ENCODE results near the gene DHRSX. TPM values are rescaled to one million over a fixed set of nuclear protein-coding genes. Genes with fewer than 3 reads are reported as not detected.

Gene DHRSX
- total and polyA plus RNA-seq, 2 donors (not counting 1 experiment from before 2014, with no cell fraction given) = 23.7 to 25.6 TPM

DNA sequence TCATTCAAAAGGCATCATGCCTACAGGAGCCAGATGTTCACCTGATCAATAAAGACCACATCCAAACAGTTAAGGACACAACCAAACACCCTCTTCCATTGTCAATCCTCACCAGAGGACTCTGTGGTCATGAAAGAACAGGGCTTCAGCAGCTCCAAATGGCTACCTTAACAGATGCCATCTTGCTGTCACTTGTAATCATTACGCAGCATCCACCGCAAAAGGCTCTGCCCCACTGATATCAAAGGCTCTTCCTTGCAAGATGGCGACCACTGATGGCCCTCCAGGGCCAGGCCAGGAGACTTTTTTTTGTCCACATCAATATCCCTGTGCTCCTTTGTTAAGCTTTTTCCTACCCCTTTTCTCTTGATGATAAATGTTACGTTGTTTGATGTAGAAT lies 157.4 kb downstream of the DHRSX start:
- H3K9ac ChIP-seq (ENCODE audit: insufficient read depth, low read length) = no peak overlapping the region
- no peaks in the 10 kb centered on the region for H3K4me1 ChIP-seq (ENCODE audit: control insufficient read depth, extremely low read depth, insufficient read depth, low read length)
- H3K27me3 ChIP-seq (ENCODE audit: control insufficient read depth, insufficient read depth, low read length) = no peaks in the 10 kb centered on the region
- no peak overlapping the region for H2AFZ ChIP-seq (ENCODE audit: low read length)
- no peak for TF ChIP-seq EZH2 (IDR thresholded peaks at IDR 0.05; ENCODE audit: low read length, missing control alignments)
- TF ChIP-seq, protein P1, sequence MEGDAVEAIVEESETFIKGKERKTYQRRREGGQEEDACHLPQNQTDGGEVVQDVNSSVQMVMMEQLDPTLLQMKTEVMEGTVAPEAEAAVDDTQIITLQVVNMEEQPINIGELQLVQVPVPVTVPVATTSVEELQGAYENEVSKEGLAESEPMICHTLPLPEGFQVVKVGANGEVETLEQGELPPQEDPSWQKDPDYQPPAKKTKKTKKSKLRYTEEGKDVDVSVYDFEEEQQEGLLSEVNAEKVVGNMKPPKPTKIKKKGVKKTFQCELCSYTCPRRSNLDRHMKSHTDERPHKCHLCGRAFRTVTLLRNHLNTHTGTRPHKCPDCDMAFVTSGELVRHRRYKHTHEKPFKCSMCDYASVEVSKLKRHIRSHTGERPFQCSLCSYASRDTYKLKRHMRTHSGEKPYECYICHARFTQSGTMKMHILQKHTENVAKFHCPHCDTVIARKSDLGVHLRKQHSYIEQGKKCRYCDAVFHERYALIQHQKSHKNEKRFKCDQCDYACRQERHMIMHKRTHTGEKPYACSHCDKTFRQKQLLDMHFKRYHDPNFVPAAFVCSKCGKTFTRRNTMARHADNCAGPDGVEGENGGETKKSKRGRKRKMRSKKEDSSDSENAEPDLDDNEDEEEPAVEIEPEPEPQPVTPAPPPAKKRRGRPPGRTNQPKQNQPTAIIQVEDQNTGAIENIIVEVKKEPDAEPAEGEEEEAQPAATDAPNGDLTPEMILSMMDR (conservative IDR thresholded peaks at IDR 0.05 in 1 of 2, IDR thresholded peaks at IDR 0.05 in 1 of 2; ENCODE audit: low read depth in 1 of 2, low read length in 2 of 2) = no peak
- H4K20me1 ChIP-seq (ENCODE audit: control insufficient read depth, extremely low read depth, insufficient read depth, low read length) = no peaks in the 10 kb centered on the region
- H3K36me3 ChIP-seq (ENCODE audit: control insufficient read depth, insufficient read depth, low read length) = no peaks in the 10 kb centered on the region
- DNase-seq (ENCODE audit: low read depth in 2 of 2) = no peak
- no peaks in the 10 kb centered on the region for H3K9me3 ChIP-seq (ENCODE audit: control insufficient read depth, insufficient read depth, low read depth, low read length)
- no peak overlapping the region for H3K4me2 ChIP-seq (ENCODE audit: extremely low read depth, insufficient read depth, low read length)
- no peak overlapping the region for H3K4me3 ChIP-seq (replicated peaks in 1 of 4; ENCODE audit: control extremely low read depth in 1 of 4, insufficient read depth in 1 of 4, low read depth in 3 of 4, low read length in 4 of 4)
- no peaks in the 10 kb centered on the region for H3K79me2 ChIP-seq (ENCODE audit: control insufficient read depth, insufficient read depth, low read length)
- no peak overlapping the region for H3K27ac ChIP-seq (ENCODE audit: insufficient read depth, low read length)

DNA sequence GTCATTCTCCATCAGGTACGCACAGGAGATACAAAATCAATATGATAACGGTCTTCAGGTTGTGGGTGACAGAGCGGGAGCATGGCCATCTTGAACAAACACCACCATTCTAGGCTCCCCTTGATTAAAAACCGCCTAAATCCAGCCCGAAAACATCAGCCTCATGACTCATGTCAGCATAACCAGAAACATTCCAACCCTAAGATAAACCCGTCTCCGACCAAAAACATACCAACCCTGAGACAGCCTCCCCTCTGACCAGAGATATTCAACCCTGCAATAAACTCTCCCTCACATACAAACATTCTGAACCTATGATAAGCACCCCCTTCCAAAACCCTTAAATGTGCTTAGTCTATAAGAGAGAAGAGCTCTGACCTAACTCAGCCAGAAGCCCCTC lies 157.9 kb downstream of the DHRSX start:
- TF ChIP-seq, protein P1 (conservative IDR thresholded peaks at IDR 0.05 in 1 of 2, IDR thresholded peaks at IDR 0.05 in 1 of 2; ENCODE audit: low read depth in 1 of 2, low read length in 2 of 2) = no peak
- no peak for TF ChIP-seq EZH2 (IDR thresholded peaks at IDR 0.05; ENCODE audit: low read length, missing control alignments)
- DNase-seq (ENCODE audit: low read depth in 2 of 2) = peak; percentile 65 to 92
- H3K27me3 ChIP-seq (ENCODE audit: control insufficient read depth, insufficient read depth, low read length) = no peaks in the 10 kb centered on the region
- H3K4me2 ChIP-seq (ENCODE audit: extremely low read depth, insufficient read depth, low read length) = no peak overlapping the region
- no peak overlapping the region for H3K9ac ChIP-seq (ENCODE audit: insufficient read depth, low read length)
- no peaks in the 10 kb centered on the region for H3K79me2 ChIP-seq (ENCODE audit: control insufficient read depth, insufficient read depth, low read length)
- H2AFZ ChIP-seq (ENCODE audit: low read length) = no peak overlapping the region
- no peaks in the 10 kb centered on the region for H3K9me3 ChIP-seq (ENCODE audit: control insufficient read depth, insufficient read depth, low read depth, low read length)
- no peak overlapping the region for H3K27ac ChIP-seq (ENCODE audit: insufficient read depth, low read length)
- H4K20me1 ChIP-seq (ENCODE audit: control insufficient read depth, extremely low read depth, insufficient read depth, low read length) = no peaks in the 10 kb centered on the region
- no peaks in the 10 kb centered on the region for H3K36me3 ChIP-seq (ENCODE audit: control insufficient read depth, insufficient read depth, low read length)
- H3K4me3 ChIP-seq (replicated peaks in 1 of 4; ENCODE audit: control extremely low read depth in 1 of 4, insufficient read depth in 1 of 4, low read depth in 3 of 4, low read length in 4 of 4) = no peak overlapping the region
- no peaks in the 10 kb centered on the region for H3K4me1 ChIP-seq (ENCODE audit: control insufficient read depth, extremely low read depth, insufficient read depth, low read length)

DNA sequence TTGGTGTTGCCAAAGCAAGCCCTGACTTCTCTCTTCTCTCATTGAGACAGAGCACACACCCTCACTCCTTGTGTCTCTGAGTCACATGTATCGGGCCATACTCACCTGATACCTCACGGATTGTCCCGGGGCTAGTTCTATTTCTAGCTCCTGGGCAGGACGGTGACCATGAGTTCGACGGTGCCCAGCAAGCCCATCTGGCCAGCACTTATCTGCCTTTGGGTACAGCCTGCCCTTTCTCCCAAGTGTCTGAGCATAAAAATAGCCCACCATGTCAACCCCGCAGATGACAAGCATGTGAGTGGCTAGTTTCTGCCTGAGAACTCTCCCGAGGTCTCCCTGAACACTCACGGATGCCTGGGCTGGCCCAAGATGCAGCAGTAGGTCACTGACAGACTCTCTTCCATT lies 158.5 kb downstream of the DHRSX start:
- Histone ChIP-seq H3K36me3 (ENCODE audit: control insufficient read depth, insufficient read depth, low read length) (no peaks in the 10 kb centered on the region), H3K79me2 (ENCODE audit: control insufficient read depth, insufficient read depth, low read length) (no peaks in the 10 kb centered on the region), H3K9me3 (ENCODE audit: control insufficient read depth, insufficient read depth, low read depth, low read length) (no peaks in the 10 kb centered on the region), H3K4me1 (ENCODE audit: control insufficient read depth, extremely low read depth, insufficient read depth, low read length) (no peaks in the 10 kb centered on the region), H3K9ac (ENCODE audit: insufficient read depth, low read length) (no peak overlapping the region), H3K27me3 (ENCODE audit: control insufficient read depth, insufficient read depth, low read length) (no peaks in the 10 kb centered on the region), H3K4me3 (replicated peaks in 1 of 4; ENCODE audit: control extremely low read depth in 1 of 4, insufficient read depth in 1 of 4, low read depth in 3 of 4, low read length in 4 of 4) (no peak overlapping the region), H2AFZ (ENCODE audit: low read length) (no peak overlapping the region), H3K27ac (ENCODE audit: insufficient read depth, low read length) (no peak overlapping the region), H4K20me1 (ENCODE audit: control insufficient read depth, extremely low read depth, insufficient read depth, low read length) (no peaks in the 10 kb centered on the region), H3K4me2 (ENCODE audit: extremely low read depth, insufficient read depth, low read length) (no peak overlapping the region)
- TF ChIP-seq EZH2 (IDR thresholded peaks at IDR 0.05; ENCODE audit: low read length, missing control alignments) = no peak
- TF ChIP-seq, protein P1 (conservative IDR thresholded peaks at IDR 0.05 in 1 of 2, IDR thresholded peaks at IDR 0.05 in 1 of 2; ENCODE audit: low read depth in 1 of 2, low read length in 2 of 2) = no peak
- no peak for DNase-seq (ENCODE audit: low read depth in 2 of 2)
